DOHH2 (cell line): ENCODE results near the gene SLC25A13.

Source experiments
- H3F3A ChIP-seq: fragments of 200-600 bp; sonication (generic), shearing (Covaris generic); 2 replicates; pipeline ENCODE4 v1.6.0; 2016; ENCODE audit warnings: antibody characterized with exemption, mild to moderate bottlenecking; ENCODE audit not compliant: control insufficient read depth, insufficient read depth
- H3K27ac ChIP-seq: fragments of 200-600 bp; sonication (generic); 2 replicates; pipeline ENCODE4 v1.5.1; 2014; ENCODE audit warnings: low read depth, mild to moderate bottlenecking, low read length, moderate library complexity
- H3K27me3 ChIP-seq: fragments of 200-600 bp; sonication (generic); 2 replicates; pipeline ENCODE4 v1.6.1; 2014; ENCODE audit warnings: mild to moderate bottlenecking, low read length, mixed read lengths; ENCODE audit not compliant: control insufficient read depth
- H3K36me3 ChIP-seq: fragments of 200-600 bp; sonication (generic); 2 replicates; pipeline ENCODE4 v1.6.1; 2014; ENCODE audit warnings: mild to moderate bottlenecking, low read length, moderate library complexity, mixed read lengths; ENCODE audit not compliant: control insufficient read depth
- H3K4me1 ChIP-seq: fragments of 200-600 bp; sonication (generic); 2 replicates; pipeline ENCODE4 v1.6.1; 2014; ENCODE audit warnings: mild to moderate bottlenecking, low read length, mixed read lengths; ENCODE audit not compliant: control insufficient read depth
- H3K4me2 ChIP-seq: fragments of 200-600 bp; sonication (generic); 2 replicates; pipeline ENCODE4 v1.6.0; 2014; ENCODE audit warnings: mild to moderate bottlenecking, low read length, moderate library complexity
- H3K4me3 ChIP-seq: fragments of 200-600 bp; sonication (generic); 2 replicates; pipeline ENCODE4 v1.5.1; 2014; ENCODE audit warnings: mild to moderate bottlenecking, low read length, mixed read lengths
- H3K79me2 ChIP-seq: fragments of 200-600 bp; sonication (generic); 2 replicates; pipeline ENCODE4 v1.6.1; 2014; ENCODE audit warnings: mild to moderate bottlenecking, low read length, mixed read lengths; ENCODE audit not compliant: control insufficient read depth
- H3K9me2 ChIP-seq: fragments of 200-600 bp; sonication (generic); replicated peaks from 2 replicates; pipeline ENCODE4 v1.6.1; 2014; ENCODE audit warnings: mild to moderate bottlenecking, low read length, mixed read lengths; ENCODE audit not compliant: control insufficient read depth
- H3K9me3 ChIP-seq: fragments of 200-600 bp; sonication (generic); 2 replicates; pipeline ENCODE4 v1.6.1; 2014; ENCODE audit warnings: antibody characterized with exemption, low read length, mixed read lengths; ENCODE audit not compliant: control insufficient read depth, insufficient read depth
- H4K20me1 ChIP-seq: fragments of 200-600 bp; sonication (generic); 2 replicates; pipeline ENCODE4 v1.6.0; 2014; ENCODE audit warnings: low read depth, mild to moderate bottlenecking, antibody characterized with exemption, low read length, moderate library complexity; ENCODE audit not compliant: control insufficient read depth, insufficient read depth
- EZH2phosphoT487 ChIP-seq: fragments of 200-600 bp; sonication (generic); IDR thresholded peaks from 2 replicates; pipeline ENCODE4 v1.6.1; 2017; ENCODE audit warnings: borderline replicate concordance, mild to moderate bottlenecking, antibody characterized with exemption, low read length, moderate library complexity, mixed read lengths
- TF ChIP-seq, protein P1 (sequence below): fragments of 200-600 bp; sonication (generic); IDR thresholded peaks from one replicate; pipeline ENCODE4 v1.5.1; 2014; ENCODE audit warnings: antibody characterized with exemption, mild to moderate bottlenecking, low read depth, low read length; ENCODE audit not compliant: poor library complexity, severe bottlenecking

SLC25A13 gene

DNA sequence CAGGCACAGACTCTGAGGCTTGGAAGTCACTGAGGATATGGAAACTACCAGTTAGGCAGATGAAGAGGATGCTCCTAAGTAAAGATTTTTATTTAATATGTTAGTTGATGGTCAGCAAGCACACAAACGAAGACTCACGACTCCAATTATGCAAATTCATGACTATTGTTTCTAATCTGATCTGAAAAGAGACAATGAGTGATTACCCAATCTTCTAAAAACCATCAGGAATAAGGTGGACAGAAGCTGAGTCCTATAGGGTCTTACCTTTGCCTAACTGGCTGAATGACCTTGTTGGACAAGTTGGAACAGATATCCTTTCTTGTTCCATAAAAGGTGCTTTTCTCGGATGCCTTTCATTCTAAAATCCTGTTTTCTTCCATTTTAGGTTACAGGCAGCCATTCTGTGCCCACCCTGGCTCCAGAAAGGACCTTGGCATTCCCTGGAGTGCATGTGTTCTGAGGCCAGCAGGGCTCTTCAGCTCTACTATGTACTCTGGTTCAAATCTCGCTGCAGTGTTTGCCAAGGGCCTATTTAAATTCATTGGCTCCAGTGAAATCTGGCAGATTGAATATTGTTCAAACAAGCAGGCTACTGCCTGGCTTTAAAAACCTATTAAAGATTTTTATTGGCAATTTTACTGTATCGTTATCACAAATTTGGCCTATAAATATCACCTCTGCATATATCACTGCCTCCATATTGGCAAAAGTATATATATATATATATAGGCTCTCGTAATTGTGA is 77.5 kb downstream of the SLC25A13 start:
- Histone ChIP-seq H3K79me2 (no peaks in the 10 kb centered on the region), H3K4me2 (no peak overlapping the region), H3K4me1 (no peaks in the 10 kb centered on the region), H3F3A (no peaks in the 10 kb centered on the region), H3K36me3 (no peaks in the 10 kb centered on the region), H3K9me3 (no peaks in the 10 kb centered on the region), H3K9me2 (no peaks in the 10 kb centered on the region), H4K20me1 (no peaks in the 10 kb centered on the region), H3K27ac (no peak overlapping the region), H3K4me3 (no peak overlapping the region), H3K27me3 (no peaks in the 10 kb centered on the region)
- TF ChIP-seq EZH2phosphoT487, result no peak
- TF ChIP-seq, protein P1, sequence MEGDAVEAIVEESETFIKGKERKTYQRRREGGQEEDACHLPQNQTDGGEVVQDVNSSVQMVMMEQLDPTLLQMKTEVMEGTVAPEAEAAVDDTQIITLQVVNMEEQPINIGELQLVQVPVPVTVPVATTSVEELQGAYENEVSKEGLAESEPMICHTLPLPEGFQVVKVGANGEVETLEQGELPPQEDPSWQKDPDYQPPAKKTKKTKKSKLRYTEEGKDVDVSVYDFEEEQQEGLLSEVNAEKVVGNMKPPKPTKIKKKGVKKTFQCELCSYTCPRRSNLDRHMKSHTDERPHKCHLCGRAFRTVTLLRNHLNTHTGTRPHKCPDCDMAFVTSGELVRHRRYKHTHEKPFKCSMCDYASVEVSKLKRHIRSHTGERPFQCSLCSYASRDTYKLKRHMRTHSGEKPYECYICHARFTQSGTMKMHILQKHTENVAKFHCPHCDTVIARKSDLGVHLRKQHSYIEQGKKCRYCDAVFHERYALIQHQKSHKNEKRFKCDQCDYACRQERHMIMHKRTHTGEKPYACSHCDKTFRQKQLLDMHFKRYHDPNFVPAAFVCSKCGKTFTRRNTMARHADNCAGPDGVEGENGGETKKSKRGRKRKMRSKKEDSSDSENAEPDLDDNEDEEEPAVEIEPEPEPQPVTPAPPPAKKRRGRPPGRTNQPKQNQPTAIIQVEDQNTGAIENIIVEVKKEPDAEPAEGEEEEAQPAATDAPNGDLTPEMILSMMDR, result no peak

DNA sequence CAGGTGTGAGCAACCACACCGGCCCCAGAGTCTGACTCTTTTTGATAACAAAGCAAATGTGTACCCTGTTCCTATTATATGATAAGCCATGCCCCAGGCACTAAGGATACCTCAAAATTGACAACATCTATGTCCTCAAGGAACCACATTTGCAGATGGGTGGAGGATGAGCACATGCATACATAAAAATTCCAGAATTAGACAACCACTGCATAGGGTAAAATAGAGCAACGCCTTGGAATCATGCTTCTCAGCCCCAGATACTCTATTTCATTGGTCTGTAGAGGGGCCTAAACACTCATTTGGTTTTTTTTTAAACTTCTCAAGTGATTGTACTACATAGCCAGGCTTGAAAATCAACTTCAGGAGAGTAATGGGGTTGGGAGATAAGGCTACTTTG is 78.7 kb downstream of the SLC25A13 start:
- no peaks in the 10 kb centered on the region for H3K9me3 ChIP-seq
- H3K27me3 ChIP-seq, result no peaks in the 10 kb centered on the region
- H3K4me2 ChIP-seq, result no peak overlapping the region
- H3K36me3 ChIP-seq, result no peaks in the 10 kb centered on the region
- no peaks in the 10 kb centered on the region for H3K79me2 ChIP-seq
- H3K9me2 ChIP-seq, result no peaks in the 10 kb centered on the region
- no peaks in the 10 kb centered on the region for H3K4me1 ChIP-seq
- H4K20me1 ChIP-seq, result no peaks in the 10 kb centered on the region
- H3K4me3 ChIP-seq, result no peak overlapping the region
- no peaks in the 10 kb centered on the region for H3F3A ChIP-seq
- TF ChIP-seq EZH2phosphoT487, result no peak
- TF ChIP-seq, protein P1, result no peak
- H3K27ac ChIP-seq, result no peak overlapping the region

DNA sequence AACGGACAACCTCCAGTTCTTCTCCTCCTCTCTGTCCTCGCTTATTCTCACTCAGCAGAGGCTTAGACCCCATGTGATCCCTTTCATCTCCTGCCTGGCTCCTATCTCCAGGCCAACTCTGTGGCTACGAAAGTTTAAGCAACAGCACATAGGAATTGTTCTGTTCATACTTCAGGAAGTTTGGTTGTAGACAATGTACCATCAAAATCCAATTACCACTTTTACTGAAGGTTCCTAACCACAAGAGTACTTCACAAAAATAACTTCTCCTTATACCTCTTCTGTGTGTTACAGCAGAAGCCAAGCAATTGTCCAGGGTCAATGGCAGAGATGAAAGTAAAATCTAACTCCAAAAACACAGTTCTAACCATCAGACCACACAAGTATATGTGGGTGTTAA is 80.0 kb downstream of the SLC25A13 start:
- Histone ChIP-seq H3K4me2 (no peak overlapping the region), H3K9me3 (no peaks in the 10 kb centered on the region)

More for the DNA sequence above, 80.0 kb downstream of the SLC25A13 start:
- no peak overlapping the region for H3K4me3 ChIP-seq
- H3K79me2 ChIP-seq, result no peaks in the 10 kb centered on the region
- H3K27ac ChIP-seq, result no peak overlapping the region
- H3K27me3 ChIP-seq, result no peaks in the 10 kb centered on the region
- no peaks in the 10 kb centered on the region for H3K9me2 ChIP-seq
- no peaks in the 10 kb centered on the region for H3K4me1 ChIP-seq
- H3K36me3 ChIP-seq, result no peaks in the 10 kb centered on the region
- no peaks in the 10 kb centered on the region for H4K20me1 ChIP-seq
- TF ChIP-seq EZH2phosphoT487, result no peak
- TF ChIP-seq, protein P1, result no peak
- no peaks in the 10 kb centered on the region for H3F3A ChIP-seq
